Uterus (tissue), 4 donors: ENCODE data around the gene SH3PXD2B. TPM values are rescaled to one million over a fixed set of nuclear protein-coding genes. Genes with fewer than 3 reads are reported as not detected.

Source experiments
- DNase-seq, 2 donors: peaks; one replicate each; pipeline ENCODE4 v3.0.0-alpha.2; 2019 to 2020
- H3K27ac ChIP-seq, 2 donors: fragments of 200-600 bp; sonication (generic); 1 replicate in 1 of 2; 2 replicates in 1 of 2; pipeline ENCODE4 v1.5.1; 2016 to 2018
- H3K27me3 ChIP-seq, 2 donors: fragments of 200-600 bp; sonication (generic); one replicate each; pipeline ENCODE4 v1.5.1; 2018 to 2019; ENCODE audit warnings: control low read depth in 1 of 2
- H3K36me3 ChIP-seq, 2 donors: fragments of 200-600 bp; sonication (generic); one replicate each; pipeline ENCODE4 v1.5.1; 2019; ENCODE audit warnings: control low read depth in 1 of 2
- H3K4me1 ChIP-seq, 2 donors: fragments of 200-600 bp; sonication (generic); one replicate each; pipeline ENCODE4 v1.5.1; 2018 to 2019; ENCODE audit warnings: control low read depth in 1 of 2
- H3K4me3 ChIP-seq, 2 donors: fragments of 200-600 bp; sonication (generic); 1 replicate in 1 of 2; 2 replicates in 1 of 2; pipeline ENCODE4 v1.5.1; 2018 to 2019; ENCODE audit warnings: mild to moderate bottlenecking in 1 of 2
- H3K9me3 ChIP-seq, 2 donors: fragments of 200-600 bp; sonication (generic); one replicate each; pipeline ENCODE4 v1.5.1; 2019; ENCODE audit warnings: control low read depth in 1 of 2
- CTCF ChIP-seq, 4 experiments: fragments of 200-600 bp in 2 of 4; fragments of 450-650 bp in 2 of 4; sonication (generic) in 2 of 4; IDR thresholded peaks; one replicate each; pipeline ENCODE4 v1.5.1; 2016 to 2019; ENCODE audit warnings: antibody characterized with exemption in 4 of 4, mild to moderate bottlenecking in 2 of 4, moderate library complexity in 1 of 4
- POLR2A ChIP-seq, 2 donors: fragments of 450-650 bp; IDR thresholded peaks; one replicate each; pipeline ENCODE4 v1.6.1; 2016; ENCODE audit warnings: antibody characterized with exemption in 2 of 2, mild to moderate bottlenecking in 1 of 2, moderate library complexity in 1 of 2
- intact Hi-C: fragments of 100-400 bp; cut with DNase I; formaldehyde crosslinking; loops from one replicate; pipeline ENCODE4 v1.15.1; 2023; ENCODE audit warnings: low total_unique reads
- total RNA-seq, 4 donors: library from RNA; depleted of rRNA in 3 of 4; stranded (reverse); fragments of >200 nt in 3 of 4; gene quantifications; one replicate each; pipeline versions ENCODE4 v1.1.0 to v1.2.4, GENCODE V29; 2014 to 2023
- donor health status: DM: yes; HTN: yes; CAD: no.

The SH3PXD2B gene
- total RNA-seq, 4 donors from 2014 or later = 26.1 to 82.6 (median 31.0) TPM

GRCh38 chr5:172459783-172460165 lies 5.4 kb upstream of the SH3PXD2B start:
- Histone ChIP-seq H3K4me1 (peaks cover 4 to 13% of the 10 kb centered on the region in 2 donors), H3K27me3 (no peaks in the 10 kb centered on the region), H3K27ac (no peak overlapping the region), H3K36me3 (no peaks in the 10 kb centered on the region), H3K9me3 (no peaks in the 10 kb centered on the region), H3K4me3 (no peak overlapping the region)
- no peak for TF ChIP-seq CTCF (IDR thresholded peaks at IDR 0.05)
- TF ChIP-seq POLR2A (IDR thresholded peaks at IDR 0.05) = no peak
- intact Hi-C loops = no loop called here
- no peak for DNase-seq

DNA sequence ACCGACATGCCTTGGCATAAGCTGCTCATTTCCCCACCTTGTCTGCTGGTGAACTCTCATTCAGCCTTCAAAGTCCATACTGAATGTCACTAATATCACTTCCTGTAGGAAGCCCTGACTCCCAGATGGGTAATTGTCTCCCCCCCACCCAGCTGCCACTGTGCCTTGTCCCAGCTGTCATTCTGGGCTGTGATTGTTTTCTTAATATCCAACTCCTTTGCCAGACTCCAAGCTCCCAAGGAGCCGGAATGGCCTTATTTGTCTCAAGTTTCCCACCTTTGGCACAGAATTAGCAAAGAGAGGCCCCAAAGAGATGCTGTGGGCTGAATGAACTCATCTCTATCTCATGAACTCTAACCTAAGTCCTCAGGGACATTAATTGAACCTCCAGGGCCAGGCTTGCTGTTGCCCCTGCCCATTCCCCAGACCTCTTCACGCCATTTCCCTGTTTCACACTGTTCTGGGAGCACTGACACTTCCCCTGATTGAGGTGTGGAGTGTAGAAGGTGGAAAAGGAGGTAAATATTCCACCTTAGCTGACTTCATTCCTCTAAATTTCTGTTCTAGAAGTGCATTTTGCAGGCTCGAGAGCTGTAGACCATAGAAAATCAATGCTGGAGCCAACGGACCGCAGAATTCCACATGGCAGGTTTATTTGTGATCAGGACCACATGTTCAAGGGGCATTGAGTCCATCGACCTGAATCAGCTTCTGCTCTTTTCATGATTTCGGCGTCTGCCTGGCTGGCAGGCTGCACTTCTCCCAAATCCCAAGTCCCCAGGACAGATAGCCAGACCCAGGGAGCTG lies 4.9 kb upstream of the SH3PXD2B start:
- TF ChIP-seq POLR2A (IDR thresholded peaks at IDR 0.05) (no peak), CTCF (IDR thresholded peaks at IDR 0.05) (no peak)
- no peak overlapping the region for H3K27ac ChIP-seq
- no peaks in the 10 kb centered on the region for H3K9me3 ChIP-seq
- no peaks in the 10 kb centered on the region for H3K27me3 ChIP-seq
- H3K4me3 ChIP-seq = no peak overlapping the region
- H3K36me3 ChIP-seq = no peaks in the 10 kb centered on the region
- intact Hi-C loops = no loop called here
- H3K4me1 ChIP-seq = peaks cover 4 to 13% of the 10 kb centered on the region in 2 donors
- no peak for DNase-seq

- no peak for DNase-seq
- Histone ChIP-seq H3K27ac (peak overlapping the region; percentile 87 to 95), H3K9me3 (no peaks in the 10 kb centered on the region), H3K36me3 (no peaks in the 10 kb centered on the region), H3K4me3 (no peak overlapping the region), H3K27me3 (no peaks in the 10 kb centered on the region), H3K4me1 (peaks cover 4 to 19% of the 10 kb centered on the region in 2 donors)
- intact Hi-C loops = no loop called here
- no peak for TF ChIP-seq POLR2A (IDR thresholded peaks at IDR 0.05)
- TF ChIP-seq CTCF (IDR thresholded peaks at IDR 0.05) = no peak
Measured at GRCh38 chr5:172456076-172456722, 1.9 kb upstream of the SH3PXD2B start.

GRCh38 chr5:172455511-172456061 lies 1.3 kb upstream of the SH3PXD2B start:
- Histone ChIP-seq H3K27me3 (no peaks in the 10 kb centered on the region), H3K36me3 (no peaks in the 10 kb centered on the region), H3K27ac (peak overlapping the region; percentile 87 to 95), H3K4me1 (peaks cover 4 to 19% of the 10 kb centered on the region in 2 donors), H3K9me3 (no peaks in the 10 kb centered on the region), H3K4me3 (peak overlapping the region in 1 of 2 donors; percentile 96)
- peak; percentile 62 to 63 for DNase-seq
- intact Hi-C loops = no loop called here
- TF ChIP-seq CTCF (IDR thresholded peaks at IDR 0.05) = no peak
- TF ChIP-seq POLR2A (IDR thresholded peaks at IDR 0.05) = no peak

GRCh38 chr5:172455087-172455381 lies 709 bp upstream of the SH3PXD2B start:
- DNase-seq = no peak
- H3K9me3 ChIP-seq = no peaks in the 10 kb centered on the region
- intact Hi-C loops = no loop called here
- TF ChIP-seq CTCF (IDR thresholded peaks at IDR 0.05) (peak in 1 of 4 experiments; percentile 2), POLR2A (IDR thresholded peaks at IDR 0.05) (no peak)
- no peaks in the 10 kb centered on the region for H3K27me3 ChIP-seq
- peaks cover 4 to 19% of the 10 kb centered on the region in 2 donors for H3K4me1 ChIP-seq
- H3K27ac ChIP-seq = peak overlapping the region; percentile 87 to 95
- peak overlapping the region; percentile 40 to 96 for H3K4me3 ChIP-seq
- H3K36me3 ChIP-seq = no peaks in the 10 kb centered on the region
